NCI-H146 (cell line): ENCODE data around the gene FGR.

Experiments
- DNase-seq: peaks from one replicate; lab custom pipeline; 2025; lab: John Stamatoyannopoulos, UW

The FGR gene

GRCh38 chr1:27567971-27568299 lies 67.0 kb downstream of the FGR start:
- no peak for DNase-seq

GRCh38 chr1:27567146-27567526 lies 67.8 kb downstream of the FGR start:
- no peak for DNase-seq

GRCh38 chr1:27566462-27567145 lies 68.4 kb downstream of the FGR start:
- no peak for DNase-seq

- no peak for DNase-seq
These were observed 70.0 kb downstream of the FGR start for GRCh38 chr1:27564710-27565649.

GRCh38 chr1:27563591-27564471 lies 71.2 kb downstream of the FGR start:
- DNase-seq: no peak

- DNase-seq: no peak
These were observed 71.7 kb downstream of the FGR start for GRCh38 chr1:27563341-27563590.

GRCh38 chr1:27562534-27563340 lies 72.2 kb downstream of the FGR start:
- DNase-seq: no peak
